ENCODE results near the gene ESRRG.

The ESRRG gene

DNA sequence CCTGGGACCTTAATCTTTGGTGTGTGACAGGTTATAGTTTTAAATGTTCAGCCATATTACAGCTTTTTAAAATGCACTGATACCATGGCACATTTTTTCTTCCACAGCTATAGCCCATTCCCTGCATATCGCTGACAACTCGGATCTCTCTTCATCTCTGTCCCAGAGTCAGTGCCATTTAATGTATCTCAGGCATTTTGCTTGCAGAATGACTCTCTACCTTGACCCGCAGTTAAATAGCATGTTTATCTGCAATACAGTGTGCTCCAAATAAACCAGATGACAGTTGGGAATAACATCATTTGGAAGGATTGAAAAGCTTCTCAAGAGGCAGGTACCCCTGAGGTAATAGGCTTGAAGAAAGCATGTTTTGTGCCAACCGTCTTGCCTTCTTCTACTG lies 200.2 kb downstream of the ESRRG start:
- DNase-seq (ENCODE audit: low read depth in 1 of 2, low spot score in 1 of 2) = no peak

DNA sequence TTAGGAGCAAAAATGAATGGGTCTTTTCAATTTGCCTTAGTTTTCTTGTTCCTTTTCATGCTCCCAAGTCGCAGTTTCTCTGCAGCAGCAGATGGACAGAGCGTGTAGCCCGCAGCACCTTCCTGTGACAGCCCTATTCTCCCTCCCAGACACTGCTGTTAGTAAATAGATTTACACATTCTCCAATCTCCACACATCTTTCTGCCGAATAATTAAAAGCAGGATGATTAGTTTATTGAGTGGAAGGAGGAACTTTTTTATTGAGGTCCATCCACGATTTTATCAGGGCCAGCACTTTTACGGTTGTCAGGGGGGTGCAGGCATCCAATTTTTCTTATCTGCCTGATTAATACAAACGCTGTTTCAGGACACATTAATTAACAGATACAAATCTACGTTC lies 201.8 kb downstream of the ESRRG start:
- DNase-seq (ENCODE audit: low read depth in 1 of 2, low spot score in 1 of 2) = no peak

DNA sequence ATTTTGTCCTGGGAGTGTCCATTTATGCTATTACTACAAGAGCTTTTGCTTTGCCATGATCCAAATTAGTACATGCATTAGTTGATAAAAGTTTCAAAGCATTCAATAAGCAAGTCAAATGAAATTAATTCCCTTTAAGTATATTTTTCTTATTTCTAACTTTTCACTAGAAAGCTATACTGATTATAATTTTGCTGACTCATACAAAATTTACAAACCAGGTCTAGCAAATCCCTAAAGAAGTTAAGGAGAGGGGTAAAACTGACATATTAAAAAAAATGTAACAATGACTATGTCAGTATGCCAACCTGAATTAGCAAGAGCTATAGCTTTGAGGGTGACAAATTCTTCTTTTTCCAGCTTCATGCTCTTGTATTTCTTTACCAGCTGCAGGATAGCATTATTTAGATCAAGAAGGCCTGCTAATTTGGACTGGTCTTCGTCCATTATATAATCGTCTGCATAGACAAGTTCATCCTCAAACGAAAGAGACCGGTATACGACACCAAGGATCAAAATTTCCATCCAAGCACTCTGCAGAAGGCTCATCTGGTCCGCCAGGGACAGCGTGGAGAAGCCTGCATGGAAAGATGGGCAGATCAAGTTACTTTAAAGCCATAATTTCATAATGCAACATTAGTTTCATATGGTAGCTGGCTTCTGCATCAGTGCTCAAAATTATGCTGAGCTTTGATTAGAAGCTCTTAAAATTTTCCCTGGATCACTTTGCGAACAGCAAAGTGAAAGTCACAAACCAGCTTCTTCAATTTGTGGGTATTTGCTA lies 204.2 kb downstream of the ESRRG start:
- no peak for DNase-seq (ENCODE audit: low read depth in 1 of 2, low spot score in 1 of 2)

DNA sequence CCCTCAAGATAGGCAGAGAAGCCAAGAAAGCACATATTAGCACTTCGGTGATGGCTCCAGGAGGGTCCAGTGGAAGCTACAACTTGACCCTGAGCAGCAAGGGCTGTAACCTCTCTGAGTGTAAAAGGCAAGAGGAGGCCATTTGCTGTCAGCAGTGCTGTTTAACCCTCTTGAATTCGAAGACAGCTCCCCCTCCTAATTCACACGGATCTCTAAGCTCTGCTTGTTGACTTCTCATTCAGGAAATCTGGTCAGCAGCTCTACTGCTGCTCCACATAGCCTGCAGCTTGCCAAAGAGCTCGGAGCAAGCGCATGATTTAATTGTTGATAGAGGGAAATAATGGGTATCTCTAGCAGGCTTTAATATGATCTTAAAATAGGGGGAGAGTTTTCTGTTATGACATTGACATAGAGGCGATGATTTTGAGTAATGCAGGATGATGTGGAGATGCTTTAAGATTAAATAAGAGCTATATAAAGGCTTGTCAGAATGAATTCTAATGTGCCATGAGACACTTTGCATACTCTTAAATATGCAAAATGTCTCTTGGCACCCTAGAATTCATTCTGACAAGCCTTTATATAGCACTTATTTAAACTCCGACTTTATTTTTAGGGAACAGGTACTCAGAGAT lies 220.6 kb downstream of the ESRRG start:
- no peak for DNase-seq (ENCODE audit: low read depth in 1 of 2, low spot score in 1 of 2)

DNA sequence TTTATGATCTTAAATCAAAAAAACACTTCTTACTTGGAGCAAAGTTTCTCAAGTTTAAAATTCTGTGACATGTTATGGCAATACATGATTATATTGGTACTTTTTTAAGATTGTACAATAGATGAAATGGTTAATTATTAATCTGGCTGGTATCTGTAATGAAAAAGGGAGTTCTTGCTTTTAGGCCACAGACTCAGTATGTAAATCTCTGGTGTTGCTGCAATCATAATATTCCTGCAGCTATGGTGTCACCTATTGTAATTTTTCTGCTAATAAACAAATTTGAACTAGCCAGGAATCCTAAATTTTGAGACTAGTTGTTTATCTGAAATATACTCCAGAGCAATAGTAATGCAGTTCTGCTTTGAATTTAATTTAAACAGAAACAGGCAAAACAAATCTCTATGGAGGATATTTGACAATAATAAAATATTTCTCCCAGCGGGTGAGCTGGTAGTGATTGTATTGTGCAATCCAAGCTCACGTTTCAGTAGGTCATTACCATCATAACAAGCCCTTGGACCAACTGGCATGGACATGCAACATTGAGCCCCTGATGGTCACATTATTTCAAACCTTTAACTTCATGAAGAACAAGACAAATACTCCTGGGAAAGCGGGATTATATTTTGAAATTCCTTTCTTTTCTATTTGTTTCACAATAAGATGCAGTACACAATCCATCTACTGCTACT lies 222.8 kb downstream of the ESRRG start:
- DNase-seq (ENCODE audit: low read depth in 1 of 2, low spot score in 1 of 2) = no peak

DNA sequence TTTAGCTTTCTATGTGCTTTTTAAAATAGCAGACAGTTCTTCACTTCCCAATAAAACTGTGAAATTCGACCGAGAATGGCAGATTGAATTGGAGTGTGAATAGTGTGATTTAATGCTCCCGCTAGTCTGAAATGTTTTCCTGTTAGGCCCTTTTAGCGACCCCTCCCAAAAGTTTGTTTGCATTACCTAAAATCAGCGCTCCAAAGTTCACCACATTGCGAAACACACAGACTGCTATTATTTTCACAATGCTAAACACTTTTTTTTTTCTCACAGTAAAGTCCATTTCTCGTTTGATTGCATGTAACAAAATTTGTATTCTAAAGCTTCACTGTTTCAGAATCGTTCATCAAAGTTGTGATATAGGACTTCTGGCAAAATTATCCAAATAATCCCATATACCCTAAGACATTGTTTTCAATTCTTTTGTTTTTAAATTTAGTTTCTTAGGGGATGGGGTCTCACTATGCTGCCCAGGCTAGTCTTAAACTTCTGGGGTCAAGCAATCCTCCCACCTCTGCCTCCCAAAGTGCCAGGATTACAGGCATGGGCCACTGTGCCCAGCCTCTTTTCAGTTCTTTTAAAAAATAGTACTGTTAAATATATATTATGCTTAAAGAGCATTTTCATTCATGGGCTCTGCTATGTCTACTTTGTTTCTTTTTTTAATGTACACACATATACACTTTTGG lies 223.5 kb downstream of the ESRRG start:
- DNase-seq (ENCODE audit: low read depth in 1 of 2, low spot score in 1 of 2) = no peak

DNA sequence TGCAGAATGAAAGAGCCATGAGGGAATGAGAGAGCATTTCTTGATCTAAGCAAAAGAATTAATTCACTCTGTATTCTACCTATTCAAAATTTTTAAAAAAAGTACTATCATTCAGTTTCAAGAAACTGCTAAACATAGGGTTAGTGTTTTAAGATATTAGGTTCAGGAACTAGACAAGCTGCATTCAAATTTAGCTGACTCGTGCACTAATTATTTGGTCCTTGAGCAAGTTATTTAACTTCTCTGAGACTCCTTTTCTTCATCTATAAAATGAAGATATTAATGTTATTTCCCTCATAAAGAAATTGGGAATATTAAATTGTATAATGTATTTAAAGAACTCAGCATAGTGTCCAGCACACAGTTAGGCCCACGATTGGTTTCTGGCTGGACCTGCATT lies 225.0 kb downstream of the ESRRG start:
- no peak for DNase-seq (ENCODE audit: low read depth in 1 of 2, low spot score in 1 of 2)

DNA sequence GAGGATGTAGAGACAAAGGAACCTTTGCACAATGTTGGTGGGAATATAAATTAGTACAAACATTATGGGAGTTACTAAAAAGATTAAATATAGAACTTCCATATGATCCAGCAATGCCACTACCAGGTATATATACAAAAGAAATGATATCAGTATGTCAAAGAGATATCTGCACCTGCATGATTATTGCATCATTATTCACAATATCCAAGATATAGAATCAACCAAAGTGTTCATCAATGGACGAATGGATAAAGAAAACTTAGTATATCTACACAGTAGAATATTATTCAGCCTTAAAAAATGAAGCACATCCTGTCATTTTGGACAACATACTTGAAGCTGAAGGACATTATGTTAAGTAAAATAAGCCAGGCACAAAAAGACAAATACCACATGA lies 238.2 kb downstream of the ESRRG start:
- no peak for DNase-seq (ENCODE audit: low read depth in 1 of 2, low spot score in 1 of 2)

DNA sequence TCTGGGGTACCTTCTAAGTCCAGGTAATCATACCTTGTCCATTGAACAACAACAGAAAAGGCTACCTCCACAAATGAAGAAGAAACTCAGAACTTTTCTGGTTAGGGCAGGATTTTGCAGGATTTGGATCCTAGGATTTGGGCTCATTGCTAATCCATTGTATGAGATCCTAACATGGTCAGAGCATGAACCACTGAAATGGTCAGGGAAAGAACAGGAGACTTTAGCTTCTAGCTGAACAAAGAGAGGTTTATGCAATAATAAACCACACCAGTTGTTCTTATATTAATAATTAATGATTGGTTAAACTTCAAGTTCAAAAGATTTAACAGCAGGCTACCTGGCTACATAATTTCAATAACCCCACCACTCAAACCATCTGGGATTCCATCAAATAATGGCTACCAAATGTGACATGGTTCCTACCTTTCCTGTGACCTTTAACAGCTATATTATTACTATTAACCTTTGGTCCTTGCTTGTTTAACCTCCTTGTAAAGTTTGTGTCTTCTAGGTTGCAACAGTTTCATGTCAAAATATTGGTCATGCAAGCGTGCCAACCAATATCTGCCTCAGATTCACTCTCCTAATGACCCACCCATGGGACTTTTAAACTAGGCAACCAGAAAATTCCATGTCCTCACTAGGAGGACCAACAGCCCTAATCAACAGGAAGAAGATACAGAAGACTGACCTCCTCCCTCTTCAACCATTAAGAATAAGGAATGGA lies 239.4 kb downstream of the ESRRG start:
- DNase-seq (ENCODE audit: low read depth in 1 of 2, low spot score in 1 of 2) = no peak

DNA sequence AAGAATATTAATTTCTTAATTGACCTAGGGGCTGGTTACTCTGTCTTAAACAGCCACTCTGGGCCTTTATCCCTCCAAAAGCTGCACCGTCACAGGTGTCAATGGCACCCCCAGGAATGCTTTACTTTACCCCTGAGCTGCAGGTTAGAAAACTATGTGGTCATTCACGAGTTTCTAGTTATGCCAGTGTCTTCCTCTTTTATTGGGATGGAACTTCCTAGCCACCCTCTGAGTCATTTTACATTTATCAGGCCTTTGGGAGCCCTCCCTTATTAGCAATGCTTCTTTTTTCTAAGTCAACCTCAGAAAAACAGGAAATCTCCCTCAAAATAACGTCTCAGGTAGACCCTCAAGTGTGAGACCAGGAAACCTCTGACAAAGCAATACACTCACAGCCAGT lies 240.6 kb downstream of the ESRRG start:
- DNase-seq (ENCODE audit: low read depth in 1 of 2, low spot score in 1 of 2) = no peak

DNA sequence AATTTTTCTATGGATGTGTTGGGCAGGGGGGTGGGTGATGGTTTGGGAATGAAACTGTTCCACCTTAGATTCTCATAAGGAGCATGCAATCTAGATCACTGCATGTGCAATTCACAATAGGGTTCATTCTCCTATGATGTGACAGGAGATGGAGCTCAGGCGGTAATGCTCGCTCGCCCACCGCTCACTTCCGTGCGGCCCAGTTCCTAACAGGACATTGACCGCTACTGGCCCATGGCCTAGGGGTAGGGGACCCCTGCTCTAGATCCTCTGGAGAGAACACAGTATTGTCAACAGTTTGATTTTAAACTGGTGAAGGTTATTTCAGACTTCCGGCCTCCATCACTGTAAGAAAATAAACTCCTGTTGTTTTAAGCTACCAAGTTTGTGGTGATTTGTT lies 245.0 kb downstream of the ESRRG start:
- no peak for DNase-seq (ENCODE audit: low read depth in 1 of 2, low spot score in 1 of 2)

DNA sequence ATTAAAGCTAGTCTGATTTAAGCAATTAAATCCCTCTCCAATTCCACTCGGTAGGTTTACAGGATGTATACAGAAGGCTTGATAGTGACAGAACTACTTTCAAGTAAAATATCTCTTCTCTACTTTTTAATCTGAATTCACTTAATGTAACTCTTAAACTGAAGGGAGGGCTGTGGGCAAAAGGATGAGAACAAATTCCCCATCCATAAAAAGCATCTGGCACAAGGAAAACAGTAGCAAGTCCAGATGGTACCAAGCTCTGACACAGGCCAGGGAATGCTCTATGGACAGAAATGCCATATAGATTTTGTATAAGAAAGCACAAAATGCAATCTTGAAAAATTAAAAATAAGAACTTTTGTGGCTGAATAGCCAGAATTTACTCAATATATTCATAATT lies 246.9 kb downstream of the ESRRG start:
- DNase-seq (ENCODE audit: low read depth in 1 of 2, low spot score in 1 of 2) = no peak

DNA sequence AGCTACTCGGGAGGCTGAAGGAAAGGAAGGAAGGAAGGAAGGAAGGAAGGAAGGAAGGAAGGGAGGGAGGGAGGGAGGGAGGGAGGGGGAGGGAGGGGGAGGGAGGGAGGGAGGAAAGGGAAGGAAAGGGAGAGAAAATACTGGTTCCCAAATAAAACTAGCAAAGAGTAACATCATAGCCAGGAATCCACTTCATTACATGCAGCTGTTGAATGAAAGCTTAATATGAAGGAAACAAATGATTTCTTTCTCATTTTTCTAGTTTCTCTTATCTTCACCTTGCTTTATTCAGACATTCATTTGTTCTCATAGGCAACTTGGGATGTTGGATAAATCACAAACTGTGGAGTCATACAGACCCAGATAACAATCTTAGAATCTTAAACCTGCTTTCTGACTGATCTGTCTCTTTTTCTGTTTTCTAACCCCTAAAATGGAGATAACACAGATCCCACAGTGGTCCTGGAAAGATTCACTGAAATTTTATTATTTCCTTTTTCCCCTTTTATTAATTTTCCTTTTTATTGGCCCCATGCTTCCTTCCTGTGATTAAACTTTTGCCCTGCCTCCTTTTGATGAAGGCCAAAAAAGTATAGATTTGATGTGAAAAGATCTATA lies 247.5 kb downstream of the ESRRG start:
- DNase-seq (ENCODE audit: low read depth in 1 of 2, low spot score in 1 of 2) = no peak

DNA sequence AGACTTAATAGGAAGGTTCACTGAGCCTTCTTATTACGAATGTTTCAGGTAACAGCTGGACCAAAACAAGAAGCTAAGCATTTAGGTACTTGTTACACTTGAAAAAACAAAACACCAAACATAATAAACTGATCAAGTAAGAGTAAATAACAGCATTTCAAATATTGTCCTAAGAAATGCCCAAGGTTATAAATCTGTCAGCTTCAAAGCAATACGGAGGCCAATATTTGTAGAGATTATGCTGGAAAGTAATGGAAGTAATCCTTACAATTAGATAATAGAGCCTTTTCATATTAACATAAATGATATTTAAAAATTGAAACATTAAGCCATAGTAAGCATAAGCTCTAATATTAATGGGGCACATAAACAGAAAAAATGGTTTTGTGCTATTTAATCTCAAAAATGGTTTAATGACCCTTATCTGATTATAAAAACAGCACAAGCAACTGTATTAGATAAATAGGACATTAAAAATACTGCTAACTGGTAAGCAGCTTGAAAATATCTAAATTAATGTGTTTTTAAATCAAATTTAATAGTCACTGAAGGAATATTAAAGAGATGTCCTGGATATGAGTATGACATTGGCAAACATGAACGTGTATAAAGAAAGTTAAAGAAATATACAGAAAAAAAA lies 256.9 kb downstream of the ESRRG start:
- no peak for DNase-seq (ENCODE audit: low read depth in 1 of 2, low spot score in 1 of 2)

DNA sequence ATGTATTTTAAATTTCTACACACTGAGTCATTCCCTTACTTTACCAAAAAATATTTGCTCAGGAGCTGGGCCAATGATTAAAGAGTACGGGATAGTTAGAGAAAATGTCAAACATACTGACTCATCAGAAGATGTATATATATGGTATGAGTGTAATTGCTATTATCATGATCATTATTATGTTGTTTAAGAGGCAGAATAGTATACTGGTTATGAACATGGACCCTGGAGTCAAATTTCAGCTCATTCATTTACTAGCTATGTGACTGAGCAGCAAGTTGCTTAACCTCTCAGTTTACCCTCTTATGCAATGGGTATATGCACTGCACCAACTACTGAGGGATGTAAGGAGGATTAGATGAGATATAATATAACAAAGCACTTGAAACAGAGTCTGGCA lies 258.7 kb downstream of the ESRRG start:
- DNase-seq (ENCODE audit: low read depth in 1 of 2, low spot score in 1 of 2) = no peak

DNA sequence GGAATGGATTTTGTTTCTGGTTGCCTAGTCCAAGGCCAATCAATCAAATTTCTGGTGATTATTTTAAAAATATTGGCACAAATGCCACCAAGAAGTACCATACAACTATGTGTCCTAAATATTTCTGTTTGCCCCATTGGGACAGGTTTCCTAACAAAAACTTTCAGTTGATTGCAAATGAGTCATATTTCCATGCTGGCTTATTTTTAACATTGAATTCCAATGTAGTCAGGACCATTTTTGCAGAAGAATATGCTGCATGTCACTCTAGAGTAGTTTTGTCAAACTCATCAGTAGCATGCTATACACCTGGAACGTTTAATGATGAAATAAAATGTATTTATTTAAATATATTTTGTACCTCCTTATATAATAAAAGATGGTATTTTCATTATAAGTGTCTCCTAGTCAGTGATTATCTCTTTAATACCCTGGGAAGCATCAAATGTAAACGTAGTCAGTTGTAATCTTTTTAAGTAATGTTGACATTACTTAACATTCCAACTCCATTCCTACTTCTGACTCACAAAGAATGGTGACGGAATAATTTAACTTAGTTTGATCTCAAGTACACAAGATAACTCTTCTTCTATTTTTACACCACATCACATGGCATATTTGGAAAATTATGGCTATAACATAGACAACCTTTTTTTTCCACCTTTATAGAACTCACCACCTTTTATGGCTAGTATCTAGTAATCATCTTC lies 261.0 kb downstream of the ESRRG start:
- no peak for DNase-seq (ENCODE audit: low read depth in 1 of 2, low spot score in 1 of 2)

DNA sequence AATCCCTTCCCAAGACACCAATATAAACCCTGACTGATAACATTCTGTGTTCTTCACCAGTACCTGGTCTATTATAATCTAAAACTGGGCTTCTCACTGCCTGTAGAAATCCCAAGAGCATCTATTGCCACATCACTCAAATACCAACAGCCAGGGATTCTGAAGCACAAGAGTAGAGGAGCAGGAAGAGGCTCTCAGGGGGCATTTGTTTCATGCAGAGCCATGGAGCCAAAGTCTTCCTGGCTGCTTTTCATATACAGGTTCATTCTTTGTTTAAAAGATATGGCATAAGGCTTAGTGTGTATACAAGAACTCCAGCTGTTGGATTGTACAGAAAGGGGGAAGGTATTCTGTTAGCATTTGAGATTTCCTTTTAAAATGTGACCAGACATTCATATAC lies 261.8 kb downstream of the ESRRG start:
- no peak for DNase-seq (ENCODE audit: low read depth in 1 of 2, low spot score in 1 of 2)

DNA sequence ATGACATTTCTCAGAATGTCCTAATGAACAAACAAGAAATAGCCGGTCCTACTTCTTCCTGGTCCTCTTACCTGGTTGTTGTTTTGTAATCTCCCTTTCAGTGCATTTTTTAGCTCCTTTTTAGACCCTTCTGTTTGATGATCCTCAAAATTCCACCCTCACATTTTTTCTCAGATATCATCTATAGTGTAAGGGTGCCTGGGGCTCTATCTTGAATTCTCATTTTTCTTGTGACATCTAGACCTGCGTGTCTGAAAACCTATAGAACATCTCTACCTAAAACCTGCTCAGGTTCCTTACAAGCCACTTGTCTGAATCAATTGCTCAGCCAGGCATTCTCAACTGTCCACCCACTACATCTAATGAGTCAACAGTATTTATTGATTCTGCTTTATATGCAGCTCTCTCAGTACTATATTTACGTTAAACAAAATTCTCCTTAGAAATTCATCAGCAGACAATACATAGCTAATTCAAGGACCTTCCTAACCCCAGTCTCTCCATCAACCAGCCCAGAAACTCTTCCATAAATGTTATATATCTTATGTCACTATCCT lies 263.5 kb downstream of the ESRRG start:
- no peak for DNase-seq (ENCODE audit: low read depth in 1 of 2, low spot score in 1 of 2)

DNA sequence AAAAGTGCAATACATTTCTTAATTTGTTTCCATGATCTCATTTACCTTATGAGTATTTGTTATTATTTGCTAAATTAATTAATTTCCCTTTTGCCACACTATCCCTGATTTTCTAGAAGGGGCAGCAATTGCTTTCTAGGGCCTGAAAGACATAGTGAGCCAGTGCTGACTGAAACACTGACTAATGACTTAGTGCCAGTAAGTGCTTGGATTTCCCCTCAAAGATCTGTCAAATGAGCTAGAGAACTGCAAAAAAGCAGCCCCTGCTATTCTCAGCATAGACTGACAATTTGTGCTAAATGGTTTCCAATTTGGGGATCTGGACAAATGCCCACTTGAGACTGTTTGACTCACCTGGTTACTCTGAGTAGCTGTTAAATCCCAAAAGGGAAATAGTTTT lies 264.4 kb downstream of the ESRRG start:
- DNase-seq (ENCODE audit: low read depth in 1 of 2, low spot score in 1 of 2) = no peak
